Rectal smooth muscle tissue (tissue), 1 donor: ENCODE results near the gene SFRP5.

Experiments used
- H3K27ac ChIP-seq: one replicate; pipeline ENCODE4 v1.7.0; 2013; ENCODE audit warnings: low read depth, low read length, inconsistent platforms
- H3K27me3 ChIP-seq: one replicate; pipeline ENCODE4 v1.7.0; 2013; ENCODE audit warnings: low read length; ENCODE audit not compliant: control insufficient read depth, insufficient read depth
- H3K36me3 ChIP-seq: one replicate; pipeline ENCODE4 v1.7.0; 2013; ENCODE audit warnings: low read length; ENCODE audit not compliant: control insufficient read depth, insufficient read depth
- H3K4me1 ChIP-seq: one replicate; pipeline ENCODE4 v1.7.0; 2013; ENCODE audit warnings: low read length; ENCODE audit not compliant: control insufficient read depth, insufficient read depth
- H3K4me3 ChIP-seq: one replicate; pipeline ENCODE4 v1.7.0; 2013; ENCODE audit warnings: low read length
- H3K9ac ChIP-seq: one replicate; pipeline ENCODE4 v1.7.0; 2013; ENCODE audit warnings: low read length

Gene SFRP5

GRCh38 chr10:97759158-97759887 is 12.5 kb downstream of the SFRP5 start:
- H3K9ac ChIP-seq: no peak overlapping the region
- no peak overlapping the region for H3K4me3 ChIP-seq
- H3K36me3 ChIP-seq: peaks cover 37% of the 10 kb centered on the region
- no peaks in the 10 kb centered on the region for H3K27me3 ChIP-seq
- H3K27ac ChIP-seq: no peak overlapping the region
- no peaks in the 10 kb centered on the region for H3K4me1 ChIP-seq

GRCh38 chr10:97757471-97757870 is 14.3 kb downstream of the SFRP5 start:
- H3K9ac ChIP-seq: no peak overlapping the region
- H3K27me3 ChIP-seq: no peaks in the 10 kb centered on the region
- H3K4me1 ChIP-seq: no peaks in the 10 kb centered on the region
- peaks cover 49% of the 10 kb centered on the region for H3K36me3 ChIP-seq
- H3K4me3 ChIP-seq: no peak overlapping the region
- no peak overlapping the region for H3K27ac ChIP-seq

GRCh38 chr10:97755718-97756117 is 16.1 kb downstream of the SFRP5 start:
- no peak overlapping the region for H3K27ac ChIP-seq
- H3K36me3 ChIP-seq: peaks cover 58% of the 10 kb centered on the region
- no peaks in the 10 kb centered on the region for H3K27me3 ChIP-seq
- no peak overlapping the region for H3K9ac ChIP-seq
- H3K4me1 ChIP-seq: no peaks in the 10 kb centered on the region
- H3K4me3 ChIP-seq: no peak overlapping the region

GRCh38 chr10:97754726-97755125 is 17.1 kb downstream of the SFRP5 start:
- Histone ChIP-seq H3K27me3 (no peaks in the 10 kb centered on the region), H3K4me3 (no peak overlapping the region), H3K27ac (no peak overlapping the region), H3K9ac (no peak overlapping the region), H3K36me3 (peaks cover 58% of the 10 kb centered on the region), H3K4me1 (no peaks in the 10 kb centered on the region)

- Histone ChIP-seq H3K9ac (no peak overlapping the region), H3K36me3 (peaks cover 66% of the 10 kb centered on the region), H3K27ac (no peak overlapping the region), H3K4me3 (no peak overlapping the region), H3K27me3 (no peaks in the 10 kb centered on the region), H3K4me1 (no peaks in the 10 kb centered on the region)
Observed at GRCh38 chr10:97752956-97753355, 18.8 kb downstream of the SFRP5 start.

GRCh38 chr10:97748116-97748515 is 23.7 kb downstream of the SFRP5 start:
- H3K27me3 ChIP-seq: no peaks in the 10 kb centered on the region
- H3K36me3 ChIP-seq: peaks cover 58% of the 10 kb centered on the region
- H3K4me1 ChIP-seq: no peaks in the 10 kb centered on the region
- no peak overlapping the region for H3K9ac ChIP-seq
- H3K27ac ChIP-seq: no peak overlapping the region
- no peak overlapping the region for H3K4me3 ChIP-seq

GRCh38 chr10:97747573-97747972 is 24.2 kb downstream of the SFRP5 start:
- no peak overlapping the region for H3K9ac ChIP-seq
- no peaks in the 10 kb centered on the region for H3K4me1 ChIP-seq
- H3K27ac ChIP-seq: no peak overlapping the region
- no peak overlapping the region for H3K4me3 ChIP-seq
- peaks cover 56% of the 10 kb centered on the region for H3K36me3 ChIP-seq
- no peaks in the 10 kb centered on the region for H3K27me3 ChIP-seq

GRCh38 chr10:97744405-97745035 is 27.3 kb downstream of the SFRP5 start:
- no peaks in the 10 kb centered on the region for H3K27me3 ChIP-seq
- H3K27ac ChIP-seq: no peak overlapping the region
- peaks cover 38% of the 10 kb centered on the region for H3K36me3 ChIP-seq
- H3K4me1 ChIP-seq: no peaks in the 10 kb centered on the region
- H3K9ac ChIP-seq: no peak overlapping the region
- H3K4me3 ChIP-seq: no peak overlapping the region

GRCh38 chr10:97743169-97743943 is 28.4 kb downstream of the SFRP5 start:
- H3K27me3 ChIP-seq: no peaks in the 10 kb centered on the region
- no peak overlapping the region for H3K4me3 ChIP-seq
- H3K4me1 ChIP-seq: peaks cover 3% of the 10 kb centered on the region
- peaks cover 37% of the 10 kb centered on the region for H3K36me3 ChIP-seq
- H3K9ac ChIP-seq: no peak overlapping the region
- no peak overlapping the region for H3K27ac ChIP-seq

GRCh38 chr10:97740613-97741012 is 31.2 kb downstream of the SFRP5 start:
- Histone ChIP-seq H3K4me1 (peaks cover 13% of the 10 kb centered on the region), H3K36me3 (peaks cover 30% of the 10 kb centered on the region), H3K4me3 (no peak overlapping the region), H3K27ac (no peak overlapping the region), H3K27me3 (no peaks in the 10 kb centered on the region), H3K9ac (no peak overlapping the region)

GRCh38 chr10:97738616-97739015 is 33.2 kb downstream of the SFRP5 start:
- Histone ChIP-seq H3K27ac (no peak overlapping the region), H3K9ac (no peak overlapping the region), H3K36me3 (peaks cover 16% of the 10 kb centered on the region), H3K4me3 (no peak overlapping the region), H3K4me1 (peaks cover 13% of the 10 kb centered on the region), H3K27me3 (no peaks in the 10 kb centered on the region)

GRCh38 chr10:97737770-97738265 is 34.0 kb downstream of the SFRP5 start:
- no peak overlapping the region for H3K27ac ChIP-seq

More at GRCh38 chr10:97737770-97738265, 34.0 kb downstream of the SFRP5 start:
- Histone ChIP-seq H3K27me3 (no peaks in the 10 kb centered on the region), H3K4me3 (peak overlapping the region; percentile 96), H3K4me1 (peaks cover 13% of the 10 kb centered on the region), H3K9ac (peak overlapping the region; percentile 84), H3K36me3 (peaks cover 10% of the 10 kb centered on the region)
